ENCODE measurements around the gene GRIN2C. TPM values are rescaled to one million over a fixed set of nuclear protein-coding genes. Genes with fewer than 3 reads are reported as not detected.

The GRIN2C gene
- total and polyA plus RNA-seq, 9 donors: 0.11 to 0.82 (median 0.36) TPM

DNA sequence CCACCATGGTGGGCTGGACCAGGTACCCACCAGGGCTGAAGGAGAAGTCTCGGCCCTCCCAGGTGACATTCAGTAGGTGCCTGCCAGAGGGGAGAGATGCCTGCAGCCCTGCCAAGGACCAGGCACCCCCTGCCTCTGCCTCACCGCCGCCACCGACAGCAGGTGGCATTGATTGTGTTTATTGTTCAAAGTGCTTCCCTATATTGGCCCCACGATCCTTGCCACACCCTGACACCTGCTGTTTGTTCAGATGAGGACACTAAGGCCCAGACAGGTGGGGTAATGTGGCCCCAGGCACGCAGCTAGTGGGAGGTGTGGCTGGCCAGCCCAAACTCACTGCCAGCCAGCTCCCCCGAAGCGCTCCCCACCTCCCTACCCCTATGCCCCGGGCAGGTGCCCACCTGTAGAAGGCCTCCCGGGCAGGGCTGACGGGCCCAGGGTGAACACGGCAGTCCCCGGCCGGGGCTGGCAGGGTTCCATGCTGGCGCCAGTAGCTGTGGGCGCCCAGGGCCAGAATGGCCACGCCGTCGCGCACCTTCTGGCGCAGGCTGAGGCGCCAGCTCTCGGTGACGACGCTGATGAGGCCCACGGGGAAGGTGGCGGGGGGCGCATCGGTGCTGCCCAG is 8.0 kb downstream of the GRIN2C start:
- Histone ChIP-seq H3K4me3 (no peak overlapping the region), H3K27ac (no peak overlapping the region), H3K36me3 (no peaks in the 10 kb centered on the region), H3K27me3 (peaks cover 9% of the 10 kb centered on the region), H3K4me1 (ENCODE audit: insufficient read depth) (no peaks in the 10 kb centered on the region), H3K9me3 (no peaks in the 10 kb centered on the region)
- WGBS, 3 donors: 58 to 71% (median 69%) methylated on average over 14 to 29 of the region's 29 CpGs
- intact Hi-C loops (cut with DNase I): no loop called here
- TF ChIP-seq CTCF (IDR thresholded peaks at IDR 0.05) (no peak), POLR2A (IDR thresholded peaks at IDR 0.05) (no peak), EP300 (IDR thresholded peaks at IDR 0.05) (no peak)
- DNase-seq: no peak

DNA sequence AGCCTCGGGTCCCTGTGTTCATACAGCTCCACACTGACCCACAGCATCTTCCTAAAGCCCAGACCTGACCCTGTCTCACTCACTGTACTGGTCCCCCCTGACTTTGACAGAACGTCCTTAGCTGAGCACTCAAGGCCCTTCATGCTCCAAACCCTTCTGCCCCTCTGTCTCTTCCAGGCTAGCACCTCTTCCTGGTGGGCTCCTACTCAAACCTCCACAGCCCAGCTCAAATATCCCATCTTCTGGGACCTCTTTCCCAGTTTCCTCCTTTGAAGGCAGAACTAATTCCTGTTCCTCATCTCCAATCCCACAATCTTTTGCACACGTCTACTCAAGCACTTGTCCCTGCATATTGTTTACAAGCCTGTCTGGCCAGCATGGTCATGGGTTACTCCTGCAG is 8.8 kb downstream of the GRIN2C start:
- Histone ChIP-seq H3K27ac (no peak overlapping the region), H3K36me3 (no peaks in the 10 kb centered on the region), H3K4me3 (no peak overlapping the region), H3K4me1 (ENCODE audit: insufficient read depth) (no peaks in the 10 kb centered on the region), H3K9me3 (no peaks in the 10 kb centered on the region), H3K27me3 (peaks cover 9% of the 10 kb centered on the region)
- intact Hi-C loops (cut with DNase I): no loop called here
- 64 to 69% (median 68%) methylated on average over 3 of the region's 3 CpGs for WGBS, 3 donors
- TF ChIP-seq POLR2A (IDR thresholded peaks at IDR 0.05) (no peak), CTCF (IDR thresholded peaks at IDR 0.05) (no peak), EP300 (IDR thresholded peaks at IDR 0.05) (no peak)
- DNase-seq: no peak

DNA sequence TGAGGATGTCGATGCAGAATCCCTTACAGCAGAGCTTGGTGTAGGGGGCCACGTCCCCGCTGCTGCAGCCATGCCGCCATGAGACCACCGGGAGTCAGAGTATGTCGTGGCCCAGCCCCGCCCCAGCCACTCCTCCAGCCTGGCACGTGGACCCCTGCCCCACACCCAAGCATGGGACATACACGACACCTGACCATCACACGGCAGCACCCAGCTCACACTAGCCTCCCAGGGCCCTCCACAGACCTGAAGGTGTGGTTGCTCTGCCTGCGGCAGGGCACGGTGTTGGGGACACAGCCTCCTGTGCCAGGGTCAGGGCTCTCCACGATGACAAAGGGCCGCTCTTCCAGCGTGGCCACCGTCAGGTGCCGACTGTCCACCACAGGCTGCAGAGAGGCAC is 9.4 kb downstream of the GRIN2C start:
- Histone ChIP-seq H3K9me3 (no peaks in the 10 kb centered on the region), H3K36me3 (no peaks in the 10 kb centered on the region), H3K27me3 (peaks cover 9% of the 10 kb centered on the region), H3K4me3 (no peak overlapping the region), H3K27ac (no peak overlapping the region), H3K4me1 (ENCODE audit: insufficient read depth) (no peaks in the 10 kb centered on the region)
- WGBS, 3 donors: 82 to 86% (median 86%) methylated on average over 16 to 17 of the region's 17 CpGs
- no peak for DNase-seq
- TF ChIP-seq POLR2A (IDR thresholded peaks at IDR 0.05): no peak
- intact Hi-C loops (cut with DNase I): no loop called here

DNA sequence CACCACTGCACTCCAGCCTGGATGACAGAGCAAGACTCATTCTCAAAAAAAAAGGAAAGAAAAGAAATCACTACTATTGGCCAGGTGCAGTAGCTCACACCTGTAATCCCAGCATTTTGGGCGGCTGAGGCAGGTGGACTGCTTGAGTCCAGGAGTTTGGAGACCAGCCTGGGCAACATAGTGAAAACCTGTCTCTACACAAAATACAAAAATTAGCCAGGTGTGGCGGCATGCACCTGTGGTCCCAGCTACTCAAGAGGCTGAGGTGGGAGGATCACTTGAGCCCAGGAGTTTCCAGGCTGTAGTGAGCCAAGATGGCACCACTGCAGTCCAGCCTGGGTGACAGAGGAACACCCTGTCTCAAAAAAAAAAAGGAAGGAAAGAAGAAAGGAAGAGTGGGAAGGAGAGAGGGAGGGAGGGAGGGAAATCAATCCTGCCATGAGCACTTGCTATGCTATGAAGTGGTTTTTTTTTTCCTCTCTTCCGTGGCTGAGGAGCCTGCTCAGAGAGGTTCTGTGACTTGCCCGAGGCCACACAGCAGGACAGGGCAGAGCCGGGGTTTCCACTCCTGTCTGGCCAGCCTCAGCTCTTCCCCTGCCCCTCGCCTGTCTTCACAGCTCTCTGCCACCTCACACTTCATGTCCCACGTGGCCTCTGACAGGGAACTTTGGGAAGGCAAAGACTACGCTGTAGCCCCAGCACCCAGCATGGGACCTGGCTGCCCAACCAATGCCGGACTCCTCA is 10.9 kb downstream of the GRIN2C start:
- H3K27me3 ChIP-seq: peaks cover 9% of the 10 kb centered on the region
- TF ChIP-seq CTCF (IDR thresholded peaks at IDR 0.05) (no peak), EP300 (IDR thresholded peaks at IDR 0.05) (no peak), POLR2A (IDR thresholded peaks at IDR 0.05) (no peak)
- WGBS, 3 donors: 67 to 74% (median 73%) methylated on average over 9 of the region's 9 CpGs
- H3K36me3 ChIP-seq: no peaks in the 10 kb centered on the region
- DNase-seq: no peak
- intact Hi-C loops (cut with DNase I): no loop called here
- H3K27ac ChIP-seq: no peak overlapping the region
- H3K4me3 ChIP-seq: no peak overlapping the region
- H3K4me1 ChIP-seq (ENCODE audit: insufficient read depth): no peaks in the 10 kb centered on the region
- H3K9me3 ChIP-seq: no peaks in the 10 kb centered on the region

GRCh38 chr17:74846621-74847020 is 13.1 kb downstream of the GRIN2C start:
- Histone ChIP-seq H3K4me3 (no peak overlapping the region), H3K9me3 (no peaks in the 10 kb centered on the region), H3K36me3 (no peaks in the 10 kb centered on the region), H3K27ac (no peak overlapping the region), H3K4me1 (ENCODE audit: insufficient read depth) (no peaks in the 10 kb centered on the region), H3K27me3 (no peaks in the 10 kb centered on the region)
- 93 to 95% (median 94%) methylated on average over 16 of the region's 16 CpGs for WGBS, 3 donors
- TF ChIP-seq POLR2A (IDR thresholded peaks at IDR 0.05): no peak
- intact Hi-C loops (cut with DNase I): no loop called here
- DNase-seq: no peak
